IPS DF 6.9 (cell line): ENCODE data around the gene JARID2.

Source experiments
- DNase-seq: peaks from one replicate; pipeline ENCODE4 v3.0.0-alpha.2; 2013; ENCODE audit warnings: low read depth, low spot score
- H3K27ac ChIP-seq: one replicate; pipeline ENCODE4 v1.5.1; 2013; ENCODE audit warnings: low read length, control low read depth
- H3K27me3 ChIP-seq: 2 replicates; pipeline ENCODE4 v1.6.1; 2013; ENCODE audit warnings: mild to moderate bottlenecking, low read length; ENCODE audit not compliant: control insufficient read depth, insufficient read depth
- H3K36me3 ChIP-seq: 2 replicates; pipeline ENCODE4 v1.6.1; 2013; ENCODE audit warnings: low read length; ENCODE audit not compliant: control insufficient read depth, insufficient read depth
- H3K4me1 ChIP-seq: 2 replicates; pipeline ENCODE4 v1.6.1; 2013; ENCODE audit warnings: low read length; ENCODE audit not compliant: control insufficient read depth, insufficient read depth
- H3K4me3 ChIP-seq: 2 replicates; pipeline ENCODE4 v1.5.1; 2013; ENCODE audit warnings: mild to moderate bottlenecking, low read length
- H3K9me3 ChIP-seq: 2 replicates; pipeline ENCODE4 v1.6.1; 2013; ENCODE audit warnings: low read length, inconsistent platforms; ENCODE audit not compliant: control insufficient read depth, insufficient read depth
- WGBS: extraction: QIAGEN DNeasy Blood & Tissue Kit; methylation state at CpG from one replicate; pipeline ENCODE4 v1.1.7; 2013; ENCODE audit warnings: mixed read lengths, missing lambda C conversion rate; ENCODE audit not compliant: insufficient read length, insufficient coverage; 5-methylcytosine and 5-hydroxymethylcytosine counted together

Gene JARID2

DNA sequence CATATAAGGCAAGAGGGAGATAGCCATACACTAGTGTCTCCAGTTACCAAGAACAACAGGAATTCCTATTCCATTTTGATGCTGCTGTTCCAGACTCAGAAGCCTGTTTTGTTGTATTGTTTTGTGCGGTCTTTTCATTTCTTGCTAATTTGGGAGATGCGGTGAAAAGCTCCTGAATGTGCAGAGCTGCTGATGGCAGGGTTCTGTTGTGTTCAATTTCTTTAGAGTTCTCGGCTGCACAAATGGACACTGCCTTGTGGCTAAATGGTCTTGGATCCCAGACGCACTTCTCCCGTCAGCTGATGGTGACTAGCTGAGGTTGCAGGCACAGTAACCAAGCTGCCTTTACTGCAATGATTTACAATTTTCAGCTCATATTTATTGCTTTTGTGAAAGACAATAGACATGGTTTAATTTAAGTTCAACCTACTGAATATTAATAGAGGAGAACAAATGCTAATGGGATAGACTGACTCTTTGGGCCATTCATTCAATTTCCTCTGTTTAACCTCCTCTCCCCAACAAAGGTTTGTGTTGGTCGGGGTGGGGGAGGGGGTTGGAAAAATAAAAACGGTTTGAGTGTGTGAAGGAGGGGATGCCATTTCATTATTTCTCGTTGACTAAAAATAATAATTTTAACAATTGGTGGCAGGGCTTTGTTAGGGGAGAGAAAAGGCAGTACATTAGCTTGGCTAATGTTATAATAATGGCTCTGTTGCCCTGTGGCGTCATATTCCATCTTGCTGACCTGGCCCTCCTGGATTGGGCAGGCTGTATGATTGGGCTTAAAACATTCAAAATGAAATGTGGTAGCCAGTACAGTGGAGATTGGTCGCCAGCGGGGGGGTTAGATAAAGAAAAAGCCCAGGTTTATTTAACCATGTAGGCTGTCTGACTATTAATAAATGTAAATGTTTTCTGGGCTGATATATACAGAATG lies 159.5 kb downstream of the JARID2 start:
- DNase-seq, result no peak
- no peaks in the 10 kb centered on the region for H3K27me3 ChIP-seq
- no peaks in the 10 kb centered on the region for H3K9me3 ChIP-seq
- WGBS, result 100% methylated on average over 2 of the region's 11 CpGs
- H3K4me1 ChIP-seq, result peaks cover 3% of the 10 kb centered on the region
- H3K4me3 ChIP-seq, result no peak overlapping the region
- H3K36me3 ChIP-seq, result no peaks in the 10 kb centered on the region
- no peak overlapping the region for H3K27ac ChIP-seq

DNA sequence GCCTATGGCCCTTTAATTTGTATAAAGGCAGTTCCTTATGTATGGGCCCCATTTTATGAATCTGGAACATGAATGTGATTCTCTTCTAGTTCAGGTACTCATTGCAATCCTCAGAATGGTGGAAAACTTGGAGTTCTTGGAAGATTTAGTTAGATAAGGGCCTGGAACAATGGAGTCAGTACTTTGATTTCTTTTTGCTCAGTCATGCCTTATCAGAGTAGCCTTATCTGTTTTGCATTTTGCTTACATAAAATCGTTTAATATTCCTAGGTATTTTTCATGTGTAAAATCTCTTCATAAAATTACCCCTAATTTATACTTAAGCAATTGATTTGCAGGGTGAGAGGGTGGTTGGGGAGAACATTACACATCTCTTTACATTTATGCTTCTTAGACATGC lies 160.6 kb downstream of the JARID2 start:
- Histone ChIP-seq H3K9me3 (no peaks in the 10 kb centered on the region), H3K36me3 (no peaks in the 10 kb centered on the region), H3K27ac (no peak overlapping the region), H3K4me1 (peaks cover 3% of the 10 kb centered on the region), H3K4me3 (no peak overlapping the region), H3K27me3 (no peaks in the 10 kb centered on the region)
- DNase-seq, result no peak
- no CpG with 5 or more reads among the region's 1 CpG for WGBS

DNA sequence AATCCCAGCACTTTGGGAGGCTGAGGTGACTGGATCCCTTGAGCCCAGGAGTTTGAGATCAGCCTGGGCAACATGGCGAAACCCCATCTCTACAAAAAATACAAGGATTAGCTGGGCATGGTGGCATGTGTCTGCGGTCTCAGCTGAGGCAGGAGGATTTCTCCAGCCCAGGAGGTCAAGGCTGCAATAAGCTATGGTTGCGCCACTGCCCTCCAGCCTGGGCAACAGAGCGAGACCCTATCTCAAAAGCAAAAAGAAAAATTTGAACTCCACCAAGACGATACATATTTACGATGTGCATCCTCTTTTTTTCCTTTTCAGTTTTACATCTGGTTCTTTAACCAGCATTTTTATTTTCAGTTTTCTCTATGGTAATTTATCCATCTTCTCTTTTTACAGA lies 162.1 kb downstream of the JARID2 start:
- Histone ChIP-seq H3K4me3 (no peak overlapping the region), H3K27me3 (no peaks in the 10 kb centered on the region), H3K27ac (no peak overlapping the region), H3K4me1 (peaks cover 4% of the 10 kb centered on the region), H3K36me3 (no peaks in the 10 kb centered on the region), H3K9me3 (no peaks in the 10 kb centered on the region)
- no CpG with 5 or more reads among the region's 6 CpGs for WGBS
- DNase-seq, result no peak

DNA sequence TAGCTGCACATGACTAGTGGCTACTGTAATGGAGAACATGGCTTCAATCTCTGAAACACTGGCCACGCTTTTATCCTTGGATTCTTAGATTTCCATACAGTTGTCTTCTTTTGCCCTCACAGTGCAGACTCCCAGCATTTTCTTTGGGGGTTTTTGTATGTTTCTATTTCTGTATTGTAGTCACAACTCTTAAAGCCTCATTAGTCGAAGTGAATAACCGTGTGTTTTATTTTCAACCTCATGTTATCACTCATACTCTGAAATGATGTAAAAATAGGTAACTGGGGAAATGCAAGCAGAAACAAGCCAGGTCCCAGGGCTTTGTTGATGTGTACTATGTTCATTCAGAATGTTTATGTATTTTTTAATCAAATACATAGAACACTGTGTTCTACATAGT lies 162.9 kb downstream of the JARID2 start:
- no peaks in the 10 kb centered on the region for H3K9me3 ChIP-seq
- DNase-seq, result no peak
- no peaks in the 10 kb centered on the region for H3K27me3 ChIP-seq
- no peaks in the 10 kb centered on the region; the same call in 1 of the 2 replicates for H3K36me3 ChIP-seq
- peaks cover 4% of the 10 kb centered on the region for H3K4me1 ChIP-seq
- no CpG with 5 or more reads among the region's 3 CpGs for WGBS
- no peak overlapping the region for H3K27ac ChIP-seq
- no peak overlapping the region for H3K4me3 ChIP-seq

GRCh38 chr6:15409301-15410125 lies 163.6 kb downstream of the JARID2 start:
- Histone ChIP-seq H3K4me3 (no peak overlapping the region), H3K4me1 (peaks cover 1% of the 10 kb centered on the region; the same call in 1 of the 2 replicates), H3K27ac (no peak overlapping the region), H3K9me3 (no peaks in the 10 kb centered on the region), H3K27me3 (no peaks in the 10 kb centered on the region), H3K36me3 (no peaks in the 10 kb centered on the region; the same call in 1 of the 2 replicates)
- no CpG with 5 or more reads among the region's 6 CpGs for WGBS
- no peak for DNase-seq

GRCh38 chr6:15410126-15410391 lies 164.2 kb downstream of the JARID2 start:
- Histone ChIP-seq H3K27ac (no peak overlapping the region), H3K9me3 (no peaks in the 10 kb centered on the region), H3K4me1 (peaks cover 1% of the 10 kb centered on the region; the same call in 1 of the 2 replicates), H3K27me3 (no peaks in the 10 kb centered on the region), H3K36me3 (no peaks in the 10 kb centered on the region; the same call in 1 of the 2 replicates), H3K4me3 (no peak overlapping the region)
- no peak for DNase-seq
- no CpG with 5 or more reads among the region's 5 CpGs for WGBS

- Histone ChIP-seq H3K4me1 (0 out of 2 replicates have a peak, but pooled peaks cover 1% of the 10 kb centered on the region), H3K36me3 (no peaks in the 10 kb centered on the region; the same call in 1 of the 2 replicates), H3K27ac (no peak overlapping the region), H3K27me3 (no peaks in the 10 kb centered on the region), H3K4me3 (no peak overlapping the region), H3K9me3 (no peaks in the 10 kb centered on the region)
- WGBS, result no CpG with 5 or more reads among the region's 1 CpG
- no peak for DNase-seq
Measured at GRCh38 chr6:15410752-15411151, 164.9 kb downstream of the JARID2 start.

- Histone ChIP-seq H3K27me3 (no peaks in the 10 kb centered on the region), H3K36me3 (no peaks in the 10 kb centered on the region; the same call in 1 of the 2 replicates), H3K27ac (no peak overlapping the region), H3K9me3 (no peaks in the 10 kb centered on the region), H3K4me3 (no peak overlapping the region), H3K4me1 (0 out of 2 replicates have a peak, but pooled peaks cover 1% of the 10 kb centered on the region)
- WGBS, result no CpG with 5 or more reads among the region's 2 CpGs
- DNase-seq, result no peak
Measured at GRCh38 chr6:15411766-15412165, 165.9 kb downstream of the JARID2 start.

DNA sequence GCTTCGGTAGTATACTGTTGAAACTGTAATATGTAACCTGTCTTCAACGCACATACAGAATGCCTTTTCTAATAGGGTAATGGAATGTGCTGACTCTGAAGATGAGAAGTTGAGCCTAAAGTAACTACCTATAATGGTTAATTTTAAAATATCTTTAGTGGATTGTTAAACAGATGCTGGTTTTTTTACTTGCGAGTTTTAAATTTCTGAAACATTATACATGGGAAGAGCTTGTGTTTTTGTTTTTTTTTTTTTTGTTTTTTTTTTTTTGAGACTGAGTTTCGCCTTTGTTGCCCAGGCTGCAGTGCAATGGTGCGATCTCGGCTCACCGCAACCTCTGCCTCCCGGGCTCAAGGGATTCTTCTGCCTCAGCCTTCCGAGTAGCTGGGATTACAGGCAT lies 166.9 kb downstream of the JARID2 start:
- H3K27me3 ChIP-seq, result no peaks in the 10 kb centered on the region
- H3K36me3 ChIP-seq, result no peaks in the 10 kb centered on the region; the same call in 1 of the 2 replicates
- no CpG with 5 or more reads among the region's 9 CpGs for WGBS
- DNase-seq, result no peak
- H3K9me3 ChIP-seq, result no peaks in the 10 kb centered on the region
- no peak overlapping the region for H3K4me3 ChIP-seq
- H3K4me1 ChIP-seq, result 0 out of 2 replicates have a peak, but pooled peaks cover 1% of the 10 kb centered on the region
- H3K27ac ChIP-seq, result no peak overlapping the region

- H3K9me3 ChIP-seq, result no peaks in the 10 kb centered on the region
- no peaks in the 10 kb centered on the region for H3K27me3 ChIP-seq
- DNase-seq, result no peak
- no peak overlapping the region for H3K27ac ChIP-seq
- no peak overlapping the region for H3K4me3 ChIP-seq
- H3K4me1 ChIP-seq, result 0 out of 2 replicates have a peak, but pooled peaks cover 1% of the 10 kb centered on the region
- H3K36me3 ChIP-seq, result no peaks in the 10 kb centered on the region; the same call in 1 of the 2 replicates
- WGBS, result no CpG with 5 or more reads among the region's 6 CpGs
Measured at GRCh38 chr6:15413466-15414234, 167.8 kb downstream of the JARID2 start.
